Effector CD8-positive, alpha-beta T cell (primary cell): Measurements from ENCODE around the gene ALKBH3.

Experiments
- DNase-seq: peaks from one replicate; lab custom pipeline; 2025; lab: John Stamatoyannopoulos, UW

Gene ALKBH3

DNA sequence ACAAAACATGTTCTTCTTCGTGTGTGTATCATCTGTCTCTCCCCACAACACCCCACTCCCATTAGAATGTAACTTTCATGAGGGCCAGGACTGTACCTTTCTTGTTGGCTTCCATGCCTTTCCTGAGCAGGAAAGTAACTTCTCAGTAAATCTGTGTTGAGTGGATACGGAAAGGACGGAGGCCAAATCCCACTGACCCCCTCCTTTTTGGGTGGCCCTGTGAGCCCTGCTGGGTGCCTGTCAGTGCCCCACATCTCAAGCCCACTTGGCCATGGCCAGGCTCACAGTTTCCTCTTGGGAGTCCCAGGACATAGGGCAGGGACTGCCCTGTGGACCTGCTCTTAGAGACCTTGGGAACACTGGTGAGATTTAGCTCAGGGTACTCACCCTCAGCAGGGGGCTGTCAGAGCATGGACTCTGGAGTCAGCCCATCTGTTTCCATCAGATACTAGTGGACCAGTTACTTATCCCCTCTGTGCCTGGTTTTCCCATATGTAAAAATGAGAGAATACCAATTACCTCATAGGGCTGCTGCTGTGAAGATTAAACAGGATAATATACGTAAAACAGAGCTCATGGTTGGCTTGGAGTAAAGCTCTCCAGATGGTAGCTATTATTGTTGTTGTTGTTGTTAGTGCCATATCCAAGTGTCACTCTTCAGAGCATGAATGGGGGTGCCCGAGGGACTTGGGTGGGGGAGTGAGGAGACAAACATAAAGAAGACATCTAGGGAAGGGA, 60.8 kb downstream of the ALKBH3 start:
- DNase-seq = no peak

GRCh38 chr11:43942662-43943371, 62.2 kb downstream of the ALKBH3 start:
- no peak for DNase-seq

DNA sequence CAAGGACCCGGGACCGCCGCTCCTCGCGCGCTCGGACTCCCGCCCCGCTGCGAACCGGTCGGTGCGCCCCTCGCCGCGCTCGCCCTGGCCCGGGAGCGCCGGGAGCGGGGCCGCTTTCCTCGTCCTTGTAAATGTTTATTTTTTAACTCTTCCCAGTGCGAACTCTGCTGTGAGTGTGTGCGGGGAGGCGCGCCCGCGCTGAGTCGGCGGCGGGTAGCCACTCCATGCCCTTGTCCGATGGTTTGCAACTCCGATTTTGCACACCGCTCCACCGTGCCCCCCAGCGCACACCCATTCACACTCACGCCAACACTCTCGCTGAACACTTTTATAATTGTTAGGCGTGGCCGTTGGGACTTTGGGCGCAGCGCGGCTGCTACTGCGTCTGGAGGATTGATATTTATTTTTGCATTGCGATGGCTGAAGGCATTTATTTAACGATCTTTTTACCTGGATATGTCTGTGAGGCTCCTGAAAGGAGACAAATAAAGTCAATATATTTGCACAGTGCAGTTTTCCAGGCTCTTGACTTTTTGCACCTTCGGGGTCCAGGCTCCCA, 62.8 kb downstream of the ALKBH3 start:
- DNase-seq = no peak

DNA sequence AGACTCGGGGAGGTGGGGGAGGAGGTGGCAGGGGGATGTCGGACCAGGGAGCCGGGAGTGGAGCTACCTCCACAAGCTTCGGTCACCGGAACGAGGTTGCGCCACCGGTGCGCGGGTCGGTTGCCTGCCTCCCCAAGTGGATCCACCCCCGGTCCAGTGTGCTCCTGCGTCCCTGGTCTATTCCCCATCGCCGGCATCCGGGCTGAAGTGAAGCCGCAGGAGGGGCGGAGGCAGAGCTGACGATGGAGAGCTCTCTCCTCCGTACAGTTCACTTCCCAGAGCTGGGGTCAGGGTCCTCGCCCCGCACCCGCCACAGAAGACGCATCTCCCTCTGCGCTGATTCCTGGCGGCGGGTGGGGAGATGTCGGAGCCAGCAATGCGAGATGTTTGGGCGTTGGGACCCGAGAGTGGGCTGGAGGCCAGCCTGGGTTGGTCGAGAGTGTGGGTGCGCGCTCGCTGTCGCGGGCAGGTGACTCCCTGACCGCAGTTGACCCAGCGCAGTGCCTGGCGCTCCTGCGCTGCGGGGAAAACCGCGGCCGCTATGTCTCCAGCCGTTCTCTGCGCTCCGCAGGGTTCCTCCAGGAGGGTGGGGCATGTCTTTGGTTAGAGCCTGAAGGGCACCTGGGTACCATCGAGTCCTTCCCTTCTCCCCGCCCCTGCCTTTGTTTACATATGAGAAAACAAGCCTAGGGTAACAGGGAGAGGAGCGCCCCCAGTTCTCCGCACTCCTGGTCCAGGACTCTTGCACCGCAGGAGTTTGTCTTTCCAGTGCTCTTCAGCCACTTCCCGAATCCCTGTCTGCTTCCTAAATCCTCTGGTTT, 63.5 kb downstream of the ALKBH3 start:
- DNase-seq = no peak

- DNase-seq = peak; percentile 12
Observed at GRCh38 chr11:43944761-43945311, 64.2 kb downstream of the ALKBH3 start.

DNA sequence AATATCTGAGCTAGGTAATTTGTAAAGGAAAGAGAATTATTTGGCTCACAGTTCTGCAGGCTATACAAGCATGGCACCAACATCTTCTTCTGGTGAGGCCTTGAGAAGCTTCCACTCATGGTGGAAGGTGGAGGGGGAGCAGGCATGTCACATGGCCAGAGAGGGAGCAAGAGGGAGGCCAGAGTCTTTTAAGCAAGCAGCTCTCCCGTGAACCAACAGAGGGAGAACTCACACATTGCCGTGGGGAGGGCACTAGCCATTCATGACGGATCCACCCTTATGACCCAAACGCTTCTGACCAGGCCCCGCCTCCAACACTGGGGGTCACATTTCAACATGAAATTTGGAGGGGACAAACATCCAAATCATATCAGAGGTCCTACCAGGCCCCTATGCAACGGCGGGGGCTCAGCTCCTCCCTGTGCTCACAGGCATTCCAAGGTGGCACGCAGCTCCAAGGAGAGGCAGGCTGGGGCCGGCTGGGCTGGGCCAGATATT, 66.4 kb downstream of the ALKBH3 start:
- no peak for DNase-seq

DNA sequence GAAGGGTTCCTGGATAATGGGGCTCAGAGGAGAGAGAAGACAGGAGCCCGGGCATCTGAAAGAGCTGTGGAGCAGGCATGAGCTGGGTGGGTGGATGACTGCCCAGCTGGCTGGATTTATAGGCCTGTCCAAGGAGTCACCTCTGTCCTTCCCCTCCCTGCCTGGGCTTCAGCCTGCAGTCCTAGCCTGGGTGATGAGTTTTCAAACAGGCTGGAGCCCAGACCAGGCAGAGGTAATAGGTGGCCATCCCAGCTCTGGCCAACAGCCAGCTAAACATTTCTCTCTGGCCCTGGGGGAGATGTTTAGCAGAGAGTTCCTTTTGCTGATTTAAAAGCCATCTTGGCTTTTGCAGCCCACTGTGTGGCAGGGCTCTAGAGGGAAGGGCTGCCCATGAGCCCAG, 67.2 kb downstream of the ALKBH3 start:
- DNase-seq = no peak

- DNase-seq = no peak
Observed at GRCh38 chr11:43948341-43949225, 68.0 kb downstream of the ALKBH3 start.

- DNase-seq = no peak
Observed at GRCh38 chr11:43950311-43950855, 69.8 kb downstream of the ALKBH3 start.

- DNase-seq = no peak
Observed at GRCh38 chr11:43951231-43951630, 70.6 kb downstream of the ALKBH3 start.

- DNase-seq = no peak
Observed at GRCh38 chr11:43952020-43952400, 71.4 kb downstream of the ALKBH3 start.

GRCh38 chr11:43952401-43953342, 72.0 kb downstream of the ALKBH3 start:
- no peak for DNase-seq

GRCh38 chr11:43953521-43953920, 72.9 kb downstream of the ALKBH3 start:
- DNase-seq = no peak

DNA sequence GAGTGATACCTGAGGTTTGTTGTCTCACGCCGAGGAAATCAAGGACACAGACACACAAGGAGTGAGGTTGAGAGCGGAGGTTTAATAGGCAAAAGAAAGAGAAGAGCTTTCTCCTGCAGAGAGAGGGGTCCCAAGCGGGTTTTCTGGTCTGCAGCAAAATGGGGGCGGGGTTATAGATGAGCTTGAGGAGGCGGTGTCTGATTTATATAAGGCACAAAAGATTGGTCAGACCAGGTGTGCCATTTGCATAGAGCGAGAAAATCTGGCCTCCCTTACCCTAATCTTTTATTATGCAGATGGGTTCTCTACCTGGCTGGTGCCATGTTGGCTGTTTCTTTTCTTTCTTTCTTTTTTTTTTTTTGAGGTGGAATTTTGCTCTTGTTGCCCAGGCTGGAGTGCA, 73.6 kb downstream of the ALKBH3 start:
- DNase-seq = no peak

GRCh38 chr11:43955381-43956118, 74.9 kb downstream of the ALKBH3 start:
- DNase-seq = no peak

DNA sequence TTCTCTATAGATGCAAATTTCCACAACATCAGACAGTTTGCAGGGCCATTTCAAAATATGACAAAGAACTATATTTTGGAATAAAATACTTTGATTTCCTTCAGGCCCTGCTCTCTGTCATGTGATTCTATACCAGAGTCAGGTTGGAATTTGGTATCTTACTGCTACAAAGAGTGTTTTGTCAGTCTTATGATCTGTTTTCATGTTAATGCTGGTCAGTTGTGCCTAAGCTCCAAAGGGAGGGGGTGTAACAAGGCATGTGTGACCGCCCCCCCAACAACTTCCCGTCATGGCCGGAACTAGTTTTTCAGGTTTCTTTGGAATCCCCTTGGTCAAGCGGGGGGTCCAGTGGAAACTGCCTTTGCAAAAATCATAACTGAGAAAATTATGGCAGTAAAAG, 76.9 kb downstream of the ALKBH3 start:
- no peak for DNase-seq

DNA sequence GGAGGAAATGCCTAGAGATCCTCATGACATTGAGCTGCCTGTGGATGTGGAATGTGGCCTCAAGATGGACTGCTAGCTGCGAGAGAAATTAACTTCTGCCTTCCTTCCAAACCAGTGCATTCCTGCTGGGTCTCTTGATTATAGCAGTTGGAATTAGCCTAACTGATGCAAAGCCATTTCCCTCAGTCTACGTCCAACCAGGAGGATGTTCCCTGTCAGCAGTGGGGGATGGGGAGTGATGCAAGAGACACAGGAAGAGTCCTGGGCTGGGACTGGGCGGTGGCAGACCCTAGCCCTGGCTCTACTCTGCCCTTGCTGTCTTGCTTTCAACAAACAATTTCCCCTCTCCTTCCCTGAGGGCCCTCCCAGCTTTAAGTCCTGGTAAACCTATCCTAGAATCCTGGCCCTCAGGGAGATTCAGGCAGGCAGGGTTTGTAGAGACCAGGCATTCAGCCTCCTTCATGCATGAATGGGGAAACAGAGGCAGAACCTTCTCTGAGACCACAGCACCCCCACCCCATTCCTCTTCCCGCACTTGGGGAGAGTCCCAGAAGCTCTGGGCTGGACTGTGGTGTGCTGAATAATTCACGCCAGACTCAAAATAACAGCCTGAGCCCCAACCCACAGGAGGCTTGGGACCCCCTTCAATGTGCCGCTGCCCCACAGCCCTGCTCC, 78.8 kb downstream of the ALKBH3 start:
- DNase-seq = no peak
